Measurements from ENCODE around the gene ARL10. TPM values are rescaled to one million over a fixed set of nuclear protein-coding genes. Genes with fewer than 3 reads are reported as not detected.

ARL10 gene
- total and polyA plus RNA-seq, 4 donors, result 0.35 to 2.2 (median 1.5) TPM

DNA sequence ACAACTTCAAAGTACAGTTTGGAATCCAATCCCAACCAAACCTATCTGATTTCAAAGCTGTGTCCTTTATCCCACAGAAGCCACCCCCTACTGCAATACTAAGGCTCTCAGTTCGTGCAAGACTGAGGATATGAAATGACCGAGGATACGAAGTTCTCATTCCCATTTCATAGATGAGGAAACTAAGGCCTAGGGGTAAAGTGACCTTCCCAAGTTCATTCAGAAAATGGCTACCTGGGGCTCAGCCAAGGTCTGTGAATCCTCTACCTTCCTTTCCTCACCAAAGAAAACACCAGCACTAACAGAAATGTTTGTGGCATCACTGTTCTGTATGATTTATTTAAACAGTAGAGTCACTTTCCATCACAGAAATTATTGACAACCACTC is 9.1 kb upstream of the ARL10 start:
- Histone ChIP-seq H3K27ac (ENCODE audit: low read depth in 1 of 2, low read length in 2 of 2) (no peak overlapping the region), H3K36me3 (ENCODE audit: control insufficient read depth in 4 of 4, insufficient read depth in 3 of 4, low read depth in 1 of 4, low read length in 3 of 4) (peaks cover 0 to 45% (median 38%) of the 10 kb centered on the region in 4 donors), H3K4me1 (ENCODE audit: control insufficient read depth in 4 of 4, insufficient read depth in 4 of 4, low read length in 3 of 4) (peaks cover 0 to 18% (median 5%) of the 10 kb centered on the region in 4 donors), H3K27me3 (ENCODE audit: control insufficient read depth in 4 of 4, insufficient read depth in 4 of 4, low read length in 3 of 4) (no peaks in the 10 kb centered on the region), H3K9me3 (ENCODE audit: control insufficient read depth in 4 of 4, low read length in 3 of 4) (no peaks in the 10 kb centered on the region), H3K4me3 (ENCODE audit: low read depth in 1 of 3, low read length in 3 of 3) (no peak overlapping the region), H3K9ac (ENCODE audit: low read depth in 1 of 2, low read length in 2 of 2) (no peak overlapping the region)
- no peak for DNase-seq (ENCODE audit: low spot score)
- TF ChIP-seq NR2F2 (IDR thresholded peaks at IDR 0.05), result no peak
- WGBS, result 98% methylated on average over 3 of the region's 3 CpGs

DNA sequence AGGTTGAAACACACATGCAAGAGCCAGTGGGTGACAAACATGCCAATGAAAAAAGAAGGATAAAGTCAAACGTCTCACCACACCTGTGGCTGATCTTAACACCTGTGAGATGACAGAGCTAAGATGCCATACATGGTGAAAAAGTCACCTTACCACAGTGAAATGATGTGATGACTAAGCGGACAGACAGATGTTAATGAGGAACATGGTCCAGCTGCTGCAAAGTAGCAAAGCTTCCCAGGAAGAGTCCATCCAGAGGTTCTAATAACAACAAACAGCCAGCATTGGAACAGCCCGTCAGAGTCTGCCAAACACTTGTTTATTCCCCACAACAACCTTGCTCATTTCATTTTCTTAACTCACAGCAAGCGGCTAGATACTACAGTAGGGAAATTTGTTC is 5.6 kb upstream of the ARL10 start:
- H3K27me3 ChIP-seq (ENCODE audit: control insufficient read depth in 4 of 4, insufficient read depth in 4 of 4, low read length in 3 of 4), result no peaks in the 10 kb centered on the region
- peaks cover 0 to 22% (median 8%) of the 10 kb centered on the region in 4 donors for H3K4me1 ChIP-seq (ENCODE audit: control insufficient read depth in 4 of 4, insufficient read depth in 4 of 4, low read length in 3 of 4)
- TF ChIP-seq TAF1 (conservative IDR thresholded peaks at IDR 0.05), result no peak
- TF ChIP-seq SP1 (IDR thresholded peaks at IDR 0.05), result no peak
- no peaks in the 10 kb centered on the region for H3K9me3 ChIP-seq (ENCODE audit: control insufficient read depth in 4 of 4, low read length in 3 of 4)
- peaks cover 0 to 14% (median 13%) of the 10 kb centered on the region in 4 donors for H3K36me3 ChIP-seq (ENCODE audit: control insufficient read depth in 4 of 4, insufficient read depth in 3 of 4, low read depth in 1 of 4, low read length in 3 of 4)
- WGBS, result 54% methylated on average over 4 of the region's 4 CpGs
- no peak overlapping the region for H3K9ac ChIP-seq (ENCODE audit: low read depth in 1 of 2, low read length in 2 of 2)
- DNase-seq (ENCODE audit: low spot score), result no peak
- H3K4me3 ChIP-seq (ENCODE audit: low read depth in 1 of 3, low read length in 3 of 3), result no peak overlapping the region
- no peak overlapping the region for H3K27ac ChIP-seq (ENCODE audit: low read depth in 1 of 2, low read length in 2 of 2)

DNA sequence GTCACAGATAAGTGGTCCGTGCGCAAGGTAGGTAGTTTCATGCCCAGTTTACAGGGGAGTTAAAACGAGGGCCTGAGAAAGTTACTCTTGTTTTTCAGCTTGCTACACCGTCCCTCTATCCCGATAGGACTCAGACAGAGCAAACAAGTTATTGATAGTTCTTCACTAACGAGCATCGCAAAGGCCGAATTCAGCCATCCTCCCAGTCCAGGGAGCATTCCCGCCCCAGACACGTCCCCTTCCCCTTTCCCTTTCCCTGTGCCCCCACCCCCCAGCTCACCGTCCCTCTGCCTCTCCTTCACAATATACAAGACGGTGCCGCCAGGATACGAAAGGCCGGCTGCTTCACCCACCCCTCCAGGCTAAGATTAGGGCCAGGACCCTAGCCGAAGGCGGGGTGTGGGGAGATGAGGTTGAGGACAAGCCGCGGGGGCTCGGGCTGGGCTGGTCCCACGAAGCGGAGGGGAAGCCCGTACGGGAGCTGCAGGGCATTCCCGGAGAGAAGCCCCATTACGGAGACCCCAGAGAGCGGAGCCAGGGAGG is 4.3 kb upstream of the ARL10 start:
- Histone ChIP-seq H3K27ac (ENCODE audit: low read depth in 1 of 2, low read length in 2 of 2) (peak overlapping the region; percentile 22 to 82), H3K4me1 (ENCODE audit: control insufficient read depth in 4 of 4, insufficient read depth in 4 of 4, low read length in 3 of 4) (peaks cover 6 to 34% (median 14%) of the 10 kb centered on the region in 4 donors), H3K4me3 (ENCODE audit: low read depth in 1 of 3, low read length in 3 of 3) (peak overlapping the region; percentile 68 to 97 (median 90)), H3K27me3 (ENCODE audit: control insufficient read depth in 4 of 4, insufficient read depth in 4 of 4, low read length in 3 of 4) (no peaks in the 10 kb centered on the region), H3K36me3 (ENCODE audit: control insufficient read depth in 4 of 4, insufficient read depth in 3 of 4, low read depth in 1 of 4, low read length in 3 of 4) (peaks cover 0 to 8% (median 5%) of the 10 kb centered on the region in 4 donors), H3K9ac (ENCODE audit: low read depth in 1 of 2, low read length in 2 of 2) (peak overlapping the region; percentile 68 to 96), H3K9me3 (ENCODE audit: control insufficient read depth in 4 of 4, low read length in 3 of 4) (no peaks in the 10 kb centered on the region)
- 1% methylated on average over 27 of the region's 27 CpGs for WGBS
- TF ChIP-seq EGR1 (IDR thresholded peaks at IDR 0.05; ENCODE audit: low read depth in 2 of 2), result no peak
- TF ChIP-seq SP1 (IDR thresholded peaks at IDR 0.05), result no peak
- TF ChIP-seq, protein P1, sequence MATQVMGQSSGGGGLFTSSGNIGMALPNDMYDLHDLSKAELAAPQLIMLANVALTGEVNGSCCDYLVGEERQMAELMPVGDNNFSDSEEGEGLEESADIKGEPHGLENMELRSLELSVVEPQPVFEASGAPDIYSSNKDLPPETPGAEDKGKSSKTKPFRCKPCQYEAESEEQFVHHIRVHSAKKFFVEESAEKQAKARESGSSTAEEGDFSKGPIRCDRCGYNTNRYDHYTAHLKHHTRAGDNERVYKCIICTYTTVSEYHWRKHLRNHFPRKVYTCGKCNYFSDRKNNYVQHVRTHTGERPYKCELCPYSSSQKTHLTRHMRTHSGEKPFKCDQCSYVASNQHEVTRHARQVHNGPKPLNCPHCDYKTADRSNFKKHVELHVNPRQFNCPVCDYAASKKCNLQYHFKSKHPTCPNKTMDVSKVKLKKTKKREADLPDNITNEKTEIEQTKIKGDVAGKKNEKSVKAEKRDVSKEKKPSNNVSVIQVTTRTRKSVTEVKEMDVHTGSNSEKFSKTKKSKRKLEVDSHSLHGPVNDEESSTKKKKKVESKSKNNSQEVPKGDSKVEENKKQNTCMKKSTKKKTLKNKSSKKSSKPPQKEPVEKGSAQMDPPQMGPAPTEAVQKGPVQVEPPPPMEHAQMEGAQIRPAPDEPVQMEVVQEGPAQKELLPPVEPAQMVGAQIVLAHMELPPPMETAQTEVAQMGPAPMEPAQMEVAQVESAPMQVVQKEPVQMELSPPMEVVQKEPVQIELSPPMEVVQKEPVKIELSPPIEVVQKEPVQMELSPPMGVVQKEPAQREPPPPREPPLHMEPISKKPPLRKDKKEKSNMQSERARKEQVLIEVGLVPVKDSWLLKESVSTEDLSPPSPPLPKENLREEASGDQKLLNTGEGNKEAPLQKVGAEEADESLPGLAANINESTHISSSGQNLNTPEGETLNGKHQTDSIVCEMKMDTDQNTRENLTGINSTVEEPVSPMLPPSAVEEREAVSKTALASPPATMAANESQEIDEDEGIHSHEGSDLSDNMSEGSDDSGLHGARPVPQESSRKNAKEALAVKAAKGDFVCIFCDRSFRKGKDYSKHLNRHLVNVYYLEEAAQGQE (IDR thresholded peaks at IDR 0.05), result no peak
- TF ChIP-seq RAD21 (IDR thresholded peaks at IDR 0.05), result no peak
- TF ChIP-seq YY1 (IDR thresholded peaks at IDR 0.05), result no peak
- no peak for TF ChIP-seq NR2F2 (IDR thresholded peaks at IDR 0.05)
- TF ChIP-seq GABPA (IDR thresholded peaks at IDR 0.05 in 1 of 2, conservative IDR thresholded peaks at IDR 0.05 in 1 of 2), result no peak
- TF ChIP-seq, protein P2, sequence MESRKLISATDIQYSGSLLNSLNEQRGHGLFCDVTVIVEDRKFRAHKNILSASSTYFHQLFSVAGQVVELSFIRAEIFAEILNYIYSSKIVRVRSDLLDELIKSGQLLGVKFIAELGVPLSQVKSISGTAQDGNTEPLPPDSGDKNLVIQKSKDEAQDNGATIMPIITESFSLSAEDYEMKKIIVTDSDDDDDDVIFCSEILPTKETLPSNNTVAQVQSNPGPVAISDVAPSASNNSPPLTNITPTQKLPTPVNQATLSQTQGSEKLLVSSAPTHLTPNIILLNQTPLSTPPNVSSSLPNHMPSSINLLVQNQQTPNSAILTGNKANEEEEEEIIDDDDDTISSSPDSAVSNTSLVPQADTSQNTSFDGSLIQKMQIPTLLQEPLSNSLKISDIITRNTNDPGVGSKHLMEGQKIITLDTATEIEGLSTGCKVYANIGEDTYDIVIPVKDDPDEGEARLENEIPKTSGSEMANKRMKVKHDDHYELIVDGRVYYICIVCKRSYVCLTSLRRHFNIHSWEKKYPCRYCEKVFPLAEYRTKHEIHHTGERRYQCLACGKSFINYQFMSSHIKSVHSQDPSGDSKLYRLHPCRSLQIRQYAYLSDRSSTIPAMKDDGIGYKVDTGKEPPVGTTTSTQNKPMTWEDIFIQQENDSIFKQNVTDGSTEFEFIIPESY (IDR thresholded peaks at IDR 0.05), result no peak
- TF ChIP-seq, protein P3, sequence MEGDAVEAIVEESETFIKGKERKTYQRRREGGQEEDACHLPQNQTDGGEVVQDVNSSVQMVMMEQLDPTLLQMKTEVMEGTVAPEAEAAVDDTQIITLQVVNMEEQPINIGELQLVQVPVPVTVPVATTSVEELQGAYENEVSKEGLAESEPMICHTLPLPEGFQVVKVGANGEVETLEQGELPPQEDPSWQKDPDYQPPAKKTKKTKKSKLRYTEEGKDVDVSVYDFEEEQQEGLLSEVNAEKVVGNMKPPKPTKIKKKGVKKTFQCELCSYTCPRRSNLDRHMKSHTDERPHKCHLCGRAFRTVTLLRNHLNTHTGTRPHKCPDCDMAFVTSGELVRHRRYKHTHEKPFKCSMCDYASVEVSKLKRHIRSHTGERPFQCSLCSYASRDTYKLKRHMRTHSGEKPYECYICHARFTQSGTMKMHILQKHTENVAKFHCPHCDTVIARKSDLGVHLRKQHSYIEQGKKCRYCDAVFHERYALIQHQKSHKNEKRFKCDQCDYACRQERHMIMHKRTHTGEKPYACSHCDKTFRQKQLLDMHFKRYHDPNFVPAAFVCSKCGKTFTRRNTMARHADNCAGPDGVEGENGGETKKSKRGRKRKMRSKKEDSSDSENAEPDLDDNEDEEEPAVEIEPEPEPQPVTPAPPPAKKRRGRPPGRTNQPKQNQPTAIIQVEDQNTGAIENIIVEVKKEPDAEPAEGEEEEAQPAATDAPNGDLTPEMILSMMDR (IDR thresholded peaks at IDR 0.05; ENCODE audit: low read depth, low read length, missing input control), result no peak
- no peak for TF ChIP-seq TAF1 (conservative IDR thresholded peaks at IDR 0.05)
- TF ChIP-seq JUND (IDR thresholded peaks at IDR 0.05), result no peak
- TF ChIP-seq, protein P4, sequence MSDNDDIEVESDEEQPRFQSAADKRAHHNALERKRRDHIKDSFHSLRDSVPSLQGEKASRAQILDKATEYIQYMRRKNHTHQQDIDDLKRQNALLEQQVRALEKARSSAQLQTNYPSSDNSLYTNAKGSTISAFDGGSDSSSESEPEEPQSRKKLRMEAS (IDR thresholded peaks at IDR 0.05), result no peak
- DNase-seq (ENCODE audit: low spot score), result no peak
